AG08395 (cell line): ENCODE measurements around the gene PAK5.
"Not testable (repeated sequence)": the region's sequence is repeated elsewhere in the genome, so short reads cannot be mapped to it uniquely, and the experiment has no call there.

Experiments used
- DNase-seq: peaks from one replicate; pipeline ENCODE4 v3.0.0; 2012; ENCODE audit warnings: mixed read lengths, low spot score

PAK5 gene

DNA sequence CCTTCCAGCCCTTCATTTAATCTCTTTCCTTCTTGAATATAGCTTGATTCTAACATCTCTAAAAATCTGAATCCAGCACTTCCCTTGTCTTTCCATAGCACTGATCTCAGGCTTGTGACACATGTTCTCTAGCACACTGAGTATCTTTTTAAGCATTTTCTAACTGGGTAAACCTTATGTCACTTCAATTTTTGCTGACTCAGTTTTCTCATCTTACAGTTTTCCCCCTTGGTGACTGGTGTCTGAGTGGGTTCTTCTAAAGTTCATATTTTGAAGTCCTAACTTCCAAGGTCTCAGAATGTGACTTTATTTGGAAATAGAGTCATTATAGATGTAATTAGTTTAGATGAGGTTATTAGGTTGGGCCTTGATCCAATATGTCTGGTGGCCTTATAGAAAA lies 153.9 kb downstream of the PAK5 start:
- no peak for DNase-seq

DNA sequence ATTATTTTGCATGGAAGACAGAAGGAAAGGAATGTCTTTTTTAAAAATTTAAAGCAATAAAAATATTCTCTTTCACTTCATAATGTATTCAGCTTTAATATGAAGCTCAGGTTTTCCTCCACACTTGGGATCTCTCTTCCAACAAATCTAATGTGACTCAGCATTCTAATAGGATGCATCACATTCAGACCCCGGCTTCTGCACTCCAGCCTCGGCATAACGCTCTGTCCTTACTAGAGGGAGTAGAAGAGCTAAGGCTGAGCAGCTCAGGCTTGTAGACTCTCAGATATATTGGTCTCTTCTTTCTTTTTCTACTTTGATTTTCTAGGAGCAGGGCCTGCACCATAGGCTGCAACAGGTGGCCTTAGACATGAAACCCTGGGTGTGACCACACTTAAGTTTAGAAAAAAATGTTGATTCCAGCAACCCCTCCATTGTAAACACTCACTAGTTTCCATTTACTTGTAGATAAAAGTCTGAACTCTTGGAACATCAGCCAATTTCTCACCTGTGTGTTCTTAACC lies 161.7 kb downstream of the PAK5 start:
- no peak for DNase-seq

DNA sequence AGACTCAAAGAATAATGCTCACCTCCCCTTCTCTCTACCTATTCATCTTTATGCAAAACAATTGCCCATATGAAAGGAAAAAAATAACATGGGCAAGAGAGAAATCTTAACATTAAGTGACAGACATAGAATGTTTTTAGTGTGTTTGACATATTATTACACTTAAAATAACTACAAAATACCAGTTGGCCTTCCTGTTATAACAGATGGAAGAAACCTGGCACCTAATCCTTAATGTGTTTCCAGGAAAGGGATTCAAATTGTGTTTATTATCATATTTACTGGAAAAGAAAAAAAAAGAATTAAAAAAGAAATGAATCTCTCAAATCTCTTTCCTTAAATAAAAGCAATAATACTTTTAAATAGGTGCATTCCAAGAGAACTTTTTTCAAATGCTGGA lies 165.9 kb downstream of the PAK5 start:
- no peak for DNase-seq

DNA sequence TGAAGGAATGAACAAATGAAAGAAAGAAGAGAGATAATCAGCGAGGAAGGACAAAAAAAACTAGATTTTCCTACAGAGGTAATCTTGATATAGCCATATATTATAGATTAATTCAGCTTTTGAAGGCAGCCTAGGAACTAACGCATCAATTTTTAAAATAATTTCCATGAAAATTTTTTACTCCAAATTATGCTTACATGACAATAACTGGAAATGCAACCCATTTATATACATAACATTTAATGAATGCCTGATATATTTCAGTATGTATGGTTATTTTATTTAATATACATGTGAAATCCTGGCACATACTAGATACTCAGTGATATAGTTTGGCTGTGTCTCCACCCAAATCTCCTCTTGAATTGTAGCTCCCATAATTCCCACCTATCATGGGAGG lies 166.8 kb downstream of the PAK5 start:
- DNase-seq = no peak

DNA sequence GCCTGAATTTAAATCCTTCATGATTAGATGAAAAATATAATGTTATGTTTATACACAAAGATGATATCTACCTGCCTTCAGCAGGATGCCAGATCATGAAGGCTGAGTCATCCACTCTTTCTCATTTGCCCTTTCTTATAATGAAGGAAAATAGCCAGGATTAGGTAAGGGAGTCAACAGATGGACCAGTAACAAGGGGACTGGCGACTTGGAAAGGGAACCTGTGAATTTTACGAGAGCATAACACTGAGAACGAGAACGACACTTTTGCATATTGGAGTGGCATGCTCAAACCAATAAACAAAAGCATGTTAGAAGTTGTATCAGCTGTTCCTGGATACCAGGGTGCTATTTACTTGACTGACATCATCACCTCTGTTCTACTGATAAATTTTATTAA lies 170.5 kb downstream of the PAK5 start:
- DNase-seq = no peak

DNA sequence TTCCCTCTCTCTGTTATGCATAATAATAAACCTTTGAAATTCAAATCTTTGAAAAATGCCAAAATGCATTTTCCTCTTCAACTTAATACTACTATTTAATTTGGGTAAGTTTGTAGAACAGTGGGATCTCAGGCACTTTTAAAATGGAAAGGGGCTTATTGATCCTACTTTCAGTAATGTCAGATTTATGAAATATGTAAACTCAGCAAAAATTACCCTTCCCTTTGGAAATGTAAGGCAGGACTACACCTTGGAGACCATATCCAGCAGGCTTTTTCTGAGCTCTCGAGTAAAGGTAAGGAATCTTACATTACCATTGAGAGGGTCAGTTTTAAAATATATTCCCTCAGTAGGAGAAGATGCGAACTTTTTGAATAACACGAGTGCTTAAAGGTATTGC lies 175.5 kb downstream of the PAK5 start:
- DNase-seq = no peak

DNA sequence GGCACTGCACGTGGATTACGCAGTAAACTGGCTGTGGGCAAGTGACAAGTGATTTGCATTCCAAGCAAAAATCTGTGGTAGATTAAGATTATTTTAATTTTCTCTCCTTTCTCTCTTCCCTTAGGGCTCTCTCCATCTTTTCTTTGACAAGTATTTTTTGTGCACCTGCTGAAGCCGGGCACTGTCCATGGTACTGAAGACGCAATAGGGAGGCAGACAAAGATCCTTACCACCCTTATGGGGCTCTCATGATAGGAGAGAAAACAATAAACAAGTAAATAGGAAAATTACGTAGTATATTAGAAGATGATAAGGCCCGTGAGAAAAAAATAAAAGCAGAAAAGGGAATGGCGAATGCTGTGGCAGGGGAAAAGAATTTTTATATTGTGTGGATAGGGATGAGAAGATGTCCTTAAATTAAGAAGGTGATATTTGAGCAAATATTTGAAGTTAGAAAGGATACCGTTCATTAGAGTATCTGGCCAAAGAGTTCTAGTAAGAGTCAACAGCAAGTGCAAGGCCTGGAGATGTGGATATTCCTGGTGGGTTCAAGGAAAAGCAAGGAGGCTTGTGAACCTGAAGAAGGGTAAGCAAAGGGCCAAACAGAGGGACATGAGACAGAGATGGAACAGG lies 178.5 kb downstream of the PAK5 start:
- no peak for DNase-seq

DNA sequence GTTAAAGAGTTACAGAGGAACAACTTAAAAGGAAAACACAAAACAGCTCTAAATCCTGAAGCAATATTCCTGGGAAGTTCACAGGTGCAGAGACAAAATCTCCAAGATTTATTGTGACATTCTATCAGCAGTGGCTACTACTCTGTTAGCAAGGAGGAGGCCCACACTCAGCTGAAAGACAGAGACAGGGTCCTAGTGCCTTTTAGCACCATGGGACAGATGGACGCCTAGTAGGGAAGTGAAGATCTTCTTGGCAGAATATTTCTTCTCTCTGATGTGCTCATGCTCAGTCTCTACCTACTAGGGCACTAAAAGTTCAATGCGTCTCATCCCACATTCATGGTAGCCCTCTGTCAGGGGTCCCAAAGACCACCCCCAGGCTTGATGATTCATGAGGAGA lies 191.1 kb downstream of the PAK5 start:
- DNase-seq = no peak

DNA sequence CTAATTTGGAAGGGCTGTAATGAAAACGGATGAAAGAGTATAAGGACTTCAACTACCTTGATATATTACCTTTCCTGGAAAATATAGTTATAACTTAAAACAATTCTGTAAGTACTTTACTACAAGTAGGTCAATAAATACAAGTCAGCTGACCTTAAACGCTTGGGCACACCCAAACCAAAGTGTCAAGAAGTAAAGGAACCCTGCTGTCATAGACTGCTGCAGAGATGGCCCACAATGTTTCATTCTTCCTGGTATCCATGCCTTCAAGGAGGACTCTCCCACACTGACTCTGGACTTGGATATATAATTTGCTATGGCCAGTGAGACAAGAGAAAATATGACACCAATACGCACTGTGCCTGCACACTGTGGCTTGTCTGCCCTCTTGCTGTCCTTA lies 192.5 kb downstream of the PAK5 start:
- DNase-seq = no peak

DNA sequence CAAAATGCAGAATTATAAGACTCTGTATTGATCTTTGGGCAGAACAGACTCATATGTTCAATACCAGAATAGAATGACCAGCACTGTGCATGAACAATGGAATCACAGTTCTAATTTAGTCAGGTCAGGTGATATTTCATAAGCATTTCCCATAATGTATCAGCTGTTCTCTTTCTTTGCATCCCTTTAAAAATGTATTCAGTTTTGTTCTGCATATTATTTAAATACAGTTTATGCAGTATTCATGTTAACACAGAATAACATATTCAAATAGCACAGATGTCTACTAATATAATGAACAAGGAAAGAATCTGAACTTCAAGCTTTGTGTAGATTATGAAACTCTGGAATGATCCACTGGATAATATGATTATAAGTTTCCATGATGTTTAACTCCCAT lies 196.0 kb downstream of the PAK5 start:
- no peak for DNase-seq

DNA sequence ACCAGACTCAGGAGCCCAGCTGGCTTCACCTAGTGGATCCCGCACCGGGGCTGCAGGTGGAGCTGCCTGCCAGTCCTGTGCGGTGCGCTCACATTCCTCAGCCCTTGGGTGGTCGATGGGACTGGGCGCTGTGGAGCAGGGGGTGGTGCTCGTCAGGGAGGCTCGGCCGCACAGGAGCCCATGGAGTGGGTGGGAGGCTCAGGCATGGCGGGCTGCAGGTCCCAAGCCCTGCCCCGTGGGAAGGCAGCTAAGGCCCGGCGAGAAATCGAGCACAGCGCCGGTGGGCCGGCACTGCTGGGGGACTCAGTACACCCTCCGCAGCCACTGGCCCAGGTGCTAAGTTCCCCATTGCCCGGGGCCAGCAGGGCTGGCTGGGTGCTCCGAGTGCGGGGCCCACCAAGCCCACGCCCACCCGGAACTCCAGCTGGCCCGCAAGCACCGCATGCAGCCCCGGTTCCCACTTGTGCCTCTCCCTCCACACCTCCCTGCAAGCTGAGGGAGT lies 197.3 kb downstream of the PAK5 start:
- DNase-seq = not testable (repeated sequence)

DNA sequence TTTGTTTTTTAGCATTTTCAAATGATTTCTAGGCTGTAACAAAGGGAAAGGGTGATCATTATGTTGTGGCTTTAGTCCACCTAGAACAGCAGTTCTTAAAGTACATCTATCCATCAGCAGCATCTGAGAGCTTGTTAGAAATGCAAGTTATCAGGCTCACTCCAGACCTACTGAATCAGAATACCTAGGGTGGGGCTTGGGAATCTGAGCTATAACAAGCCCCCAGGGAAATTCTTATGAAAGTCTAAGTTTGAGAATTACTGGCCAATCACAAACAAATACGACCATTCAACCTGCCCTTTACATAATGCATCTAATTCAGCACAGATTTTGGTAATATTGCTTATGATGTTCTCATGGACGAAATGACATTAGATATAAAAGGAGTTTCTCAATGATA lies 201.0 kb downstream of the PAK5 start:
- no peak for DNase-seq

DNA sequence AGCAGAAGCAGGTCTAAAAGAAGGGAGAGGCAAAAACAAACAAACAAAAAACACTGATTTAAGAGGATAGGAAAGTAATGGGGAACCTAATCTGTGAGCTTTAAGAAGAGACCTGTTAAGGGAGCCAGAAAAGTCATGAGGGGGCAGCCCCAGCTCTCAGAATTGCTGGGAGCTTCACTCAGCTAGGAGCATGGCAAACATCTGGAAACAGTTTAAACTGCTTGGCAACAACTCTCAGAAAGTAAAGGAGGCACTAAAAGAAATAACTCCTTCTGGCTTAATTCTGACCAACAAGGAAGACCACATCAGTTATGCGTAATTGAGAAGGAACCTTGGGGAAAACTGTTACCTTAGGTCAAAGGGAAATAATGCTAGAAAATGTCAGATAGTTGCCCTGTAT lies 203.1 kb downstream of the PAK5 start:
- DNase-seq = no peak

DNA sequence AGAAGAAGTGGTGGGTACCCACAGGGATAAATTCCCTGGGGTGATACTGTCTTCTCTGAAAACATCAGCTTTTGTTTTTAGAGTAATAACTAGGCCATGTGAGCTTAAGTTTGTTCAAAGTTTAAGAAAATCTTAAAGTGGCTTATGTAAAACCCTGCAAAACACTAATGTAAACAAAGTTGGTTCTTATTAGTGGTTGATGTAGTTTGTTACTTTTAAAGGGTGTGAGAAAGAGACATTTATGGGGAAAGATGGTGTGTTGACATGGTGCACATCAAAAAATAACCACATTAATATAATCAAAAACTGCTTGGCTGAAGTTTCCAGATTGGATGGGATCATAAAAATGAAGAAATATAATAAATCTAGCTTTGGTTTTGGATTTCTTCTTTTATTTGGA lies 204.5 kb downstream of the PAK5 start:
- DNase-seq = no peak

DNA sequence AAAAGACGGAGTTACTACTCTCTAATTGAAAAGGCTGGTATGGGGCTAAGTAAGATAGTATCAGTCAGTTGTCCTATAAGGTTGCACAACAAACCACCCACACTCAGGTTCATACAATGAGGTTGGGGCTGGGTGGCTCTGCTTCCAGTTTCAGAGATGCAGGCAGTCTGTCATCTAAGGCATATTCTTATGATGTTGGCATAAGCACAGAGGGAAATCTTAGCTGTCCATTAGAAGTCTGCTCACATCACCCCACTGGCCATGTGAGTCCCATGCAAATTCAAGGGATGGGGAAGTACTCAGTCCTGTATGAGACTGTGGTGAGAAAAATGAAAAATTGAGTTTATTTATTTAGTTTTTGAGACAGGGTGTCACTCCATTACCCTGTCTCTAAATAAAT lies 205.9 kb downstream of the PAK5 start:
- no peak for DNase-seq

DNA sequence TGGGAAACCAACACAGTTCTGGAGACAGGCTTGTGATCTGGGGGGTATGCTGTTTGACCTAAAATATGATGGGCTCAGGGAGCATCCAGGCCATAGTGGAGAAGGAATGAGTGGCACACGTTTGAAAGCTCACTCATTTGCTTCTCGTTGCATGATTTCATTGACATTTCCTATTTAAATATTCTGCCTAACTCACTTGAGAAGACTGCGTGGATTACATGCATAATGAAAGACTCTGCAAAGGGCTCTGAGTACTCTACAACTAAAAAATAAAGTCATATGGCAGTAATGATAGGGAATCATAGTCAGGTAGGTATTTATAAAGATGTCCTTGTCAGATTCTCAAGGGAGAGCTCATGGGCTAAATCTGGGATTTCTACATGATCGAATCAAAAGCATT lies 206.6 kb downstream of the PAK5 start:
- no peak for DNase-seq

DNA sequence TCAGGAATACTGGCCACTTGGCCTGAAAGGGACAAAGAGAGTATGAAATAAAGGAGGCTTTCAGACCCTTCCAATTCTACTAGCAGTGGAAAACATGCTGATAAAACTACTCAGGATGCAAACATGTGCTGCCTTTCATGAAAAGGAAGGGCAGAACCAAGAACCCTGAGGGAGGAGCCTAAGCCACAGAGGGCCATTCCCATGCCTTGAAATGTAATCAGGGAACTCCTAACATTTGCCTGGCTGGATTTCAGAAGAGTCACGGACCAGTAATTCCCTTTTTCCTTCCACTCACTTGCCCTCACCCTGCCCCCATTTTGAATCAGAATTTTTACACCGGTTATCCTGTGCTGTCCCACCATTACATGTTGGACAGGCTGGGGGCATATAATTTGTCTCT lies 208.3 kb downstream of the PAK5 start:
- DNase-seq = no peak

DNA sequence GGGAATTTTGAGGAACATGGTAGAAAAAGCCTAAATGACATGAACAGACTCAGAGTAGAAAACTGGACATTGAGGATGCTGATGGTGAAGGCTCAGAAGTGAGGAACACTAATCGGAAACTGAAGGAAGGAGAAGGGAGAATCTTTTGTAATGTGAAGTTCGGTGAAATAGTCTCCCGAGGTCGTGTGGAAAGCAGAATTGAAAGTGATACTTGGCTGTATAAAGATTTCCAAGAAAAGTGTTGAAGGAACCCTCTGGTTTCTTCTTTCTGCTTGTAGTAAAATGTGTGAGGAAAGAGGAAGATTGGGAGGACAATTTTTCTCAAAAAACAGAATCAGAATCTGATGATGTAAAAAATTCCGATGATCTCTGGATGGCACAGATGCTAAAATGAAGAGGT lies 209.0 kb downstream of the PAK5 start:
- no peak for DNase-seq

DNA sequence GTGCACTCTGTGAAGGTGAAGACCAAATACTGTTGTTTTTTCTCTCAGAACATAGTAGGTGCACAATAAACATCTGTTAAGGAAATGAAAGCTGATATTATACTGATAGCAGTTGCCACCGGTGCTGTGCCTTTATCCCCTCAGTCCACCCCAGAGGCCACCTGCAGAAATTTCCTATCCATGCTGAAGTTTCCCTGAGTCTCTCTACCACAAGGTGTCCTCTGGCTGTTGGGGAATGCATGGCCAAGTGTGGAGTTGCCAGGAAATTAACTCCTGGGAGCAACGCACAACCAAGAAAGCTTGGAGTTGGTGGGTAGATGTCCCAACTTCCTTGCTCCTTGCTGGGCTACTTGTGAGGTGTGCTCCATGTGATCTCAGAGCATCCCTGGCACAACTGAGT lies 210.3 kb downstream of the PAK5 start:
- no peak for DNase-seq

DNA sequence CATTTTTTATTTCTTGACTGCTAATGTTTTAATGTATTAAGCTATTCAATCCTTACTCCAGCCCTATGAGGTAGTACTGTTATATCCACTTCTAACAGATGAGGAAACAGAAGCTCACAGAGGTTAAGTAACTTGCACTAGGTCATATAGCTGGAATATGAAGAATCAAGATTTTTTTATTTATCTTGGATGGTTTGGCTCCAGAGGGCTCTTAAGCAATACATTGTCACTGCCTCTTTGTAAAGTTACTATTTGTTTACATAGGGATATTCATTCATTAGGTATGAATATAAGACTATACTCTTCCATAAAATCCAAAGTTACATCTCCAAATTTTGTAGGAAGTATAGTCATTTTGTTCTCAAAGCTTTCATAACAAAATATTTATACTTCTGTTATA lies 210.7 kb downstream of the PAK5 start:
- no peak for DNase-seq

DNA sequence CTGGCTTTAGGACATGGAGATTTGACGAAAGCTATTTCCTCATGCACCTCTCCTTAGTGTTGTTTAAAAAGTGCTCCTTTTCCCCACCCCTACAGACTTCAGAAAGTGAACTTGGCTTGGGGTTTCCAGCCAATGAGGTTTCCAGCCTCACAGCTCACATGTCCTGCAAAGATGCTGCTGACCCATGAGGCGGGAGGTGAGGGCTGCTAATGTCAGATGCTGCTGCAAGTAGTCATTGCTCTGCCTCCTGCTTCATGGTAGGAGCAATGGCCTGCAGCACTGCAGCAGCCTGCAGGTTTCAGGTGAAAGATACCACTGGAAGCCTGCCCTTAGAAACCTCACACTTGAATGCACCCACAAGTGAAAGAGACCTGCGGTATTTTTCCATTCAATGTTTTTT lies 211.7 kb downstream of the PAK5 start:
- no peak for DNase-seq

DNA sequence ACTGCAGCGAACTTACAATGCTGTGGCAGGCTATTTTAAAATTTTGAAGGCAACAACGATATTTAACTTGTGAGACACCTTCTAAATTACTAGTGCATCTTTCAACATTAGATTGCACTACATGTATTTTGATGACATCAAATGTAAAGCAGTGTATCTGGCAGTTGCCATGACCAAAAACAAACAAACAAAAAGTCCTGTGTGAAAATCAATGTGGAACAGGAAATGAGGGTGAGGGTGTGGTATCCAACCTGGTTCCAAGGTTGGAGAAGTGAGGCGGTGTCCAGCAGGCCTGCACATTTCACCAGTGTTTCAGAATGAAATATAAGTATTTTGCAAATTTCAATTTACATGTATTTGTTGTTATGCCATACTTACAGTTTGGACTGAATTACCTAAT lies 212.5 kb downstream of the PAK5 start:
- no peak for DNase-seq

DNA sequence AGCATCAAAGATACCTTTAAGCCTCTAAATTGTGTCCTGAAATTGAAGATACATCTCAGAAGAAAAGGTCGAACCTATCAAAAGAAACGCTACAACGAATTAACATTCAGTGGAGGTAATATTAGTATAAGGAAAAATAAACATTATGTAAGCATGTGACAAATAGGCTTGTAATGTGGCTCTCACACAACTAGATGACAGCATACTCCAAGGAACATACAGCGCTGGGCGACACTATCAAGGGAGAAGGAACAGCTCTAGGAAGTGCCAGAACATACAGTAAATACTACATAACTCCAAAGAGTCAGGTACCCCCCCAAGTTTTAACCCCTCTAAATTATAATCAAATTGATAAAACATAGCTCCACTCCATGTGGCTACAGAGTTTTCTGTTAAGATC lies 220.9 kb downstream of the PAK5 start:
- peak; percentile 7 for DNase-seq

DNA sequence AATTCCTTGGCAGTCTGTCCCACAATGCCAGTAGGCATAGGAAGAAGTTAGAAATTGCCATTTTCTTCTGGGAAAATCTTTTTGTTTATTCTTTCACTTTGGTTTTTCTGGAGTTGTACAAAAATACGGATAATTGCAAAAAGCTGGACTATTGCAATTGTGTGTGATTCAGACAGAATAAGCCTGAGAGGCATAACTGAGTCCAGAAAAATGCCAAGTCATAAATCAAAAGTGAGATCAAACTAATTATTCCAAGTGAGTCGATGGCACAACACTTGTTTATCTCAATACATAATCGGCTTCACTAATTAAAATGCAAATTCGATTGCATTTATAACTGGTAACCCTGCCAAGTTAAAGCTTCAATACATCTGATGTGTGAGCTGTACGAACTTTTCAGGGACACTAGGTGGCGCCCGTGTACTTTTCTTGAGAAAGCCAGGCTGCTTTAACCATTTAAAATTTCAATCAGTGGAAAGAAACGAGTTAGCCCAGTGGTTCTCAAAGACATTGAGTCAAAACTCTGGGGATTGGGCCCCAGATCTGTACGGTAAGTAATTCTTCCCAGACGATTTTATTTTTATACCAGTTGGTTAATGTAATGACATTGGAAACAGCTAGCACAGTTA lies 221.9 kb downstream of the PAK5 start:
- DNase-seq = peak; percentile 66
